ENCODE data around the gene PCDHGB5. TPM values are rescaled to one million over a fixed set of nuclear protein-coding genes. Genes with fewer than 3 reads are reported as not detected.
"Not testable (repeated sequence)": the region's sequence is repeated elsewhere in the genome, so short reads cannot be mapped to it uniquely, and the experiment has no call there.

Gene PCDHGB5
- total and polyA plus RNA-seq, 5 donors from 2014 or later, result 0.17 to 0.27 TPM; not detected in 3

DNA sequence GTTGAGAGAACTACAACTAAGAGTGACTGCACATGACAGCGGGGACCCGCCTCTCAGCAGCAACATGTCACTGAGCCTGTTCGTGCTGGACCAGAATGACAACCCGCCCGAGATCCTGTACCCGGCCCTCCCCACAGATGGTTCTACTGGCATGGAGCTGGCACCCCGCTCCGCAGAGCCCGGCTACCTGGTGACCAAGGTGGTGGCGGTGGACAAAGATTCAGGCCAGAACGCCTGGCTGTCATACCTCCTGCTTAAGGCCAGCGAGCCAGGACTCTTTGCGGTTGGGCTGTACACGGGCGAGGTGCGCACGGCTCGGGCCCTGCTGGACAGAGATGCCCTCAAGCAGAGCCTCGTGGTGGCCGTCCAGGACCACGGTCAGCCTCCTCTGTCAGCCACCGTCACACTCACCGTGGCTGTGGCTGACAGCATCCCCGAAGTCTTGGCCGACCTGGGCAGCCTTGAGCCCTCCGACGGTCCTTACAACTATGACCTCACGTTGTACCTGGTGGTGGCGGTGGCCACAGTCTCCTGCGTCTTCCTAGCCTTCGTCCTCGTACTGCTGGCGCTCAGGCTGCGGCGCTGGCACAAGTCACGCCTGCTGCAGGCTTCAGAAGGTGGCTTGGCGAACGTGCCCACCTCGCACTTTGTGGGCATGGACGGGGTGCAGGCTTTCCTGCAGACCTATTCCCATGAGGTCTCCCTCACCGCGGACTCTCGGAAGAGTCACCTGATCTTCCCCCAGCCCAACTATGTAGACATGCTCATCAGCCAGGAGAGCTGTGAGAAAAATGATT, 13.1 kb upstream of the PCDHGB5 start:
- Histone ChIP-seq H3K4me3 (ENCODE audit: low read depth, low read length) (no peak overlapping the region), H3K36me3 (ENCODE audit: control insufficient read depth, insufficient read depth, low read length) (no peaks in the 10 kb centered on the region), H3K27me3 (ENCODE audit: control insufficient read depth, insufficient read depth, low read length) (peaks cover 48% of the 10 kb centered on the region), H3K4me1 (ENCODE audit: control insufficient read depth, insufficient read depth, low read length, poor library complexity, severe bottlenecking) (no peaks in the 10 kb centered on the region), H3K27ac (ENCODE audit: insufficient read depth, low read length, poor library complexity, severe bottlenecking) (no peak overlapping the region), H3K9me3 (ENCODE audit: control insufficient read depth in 2 of 2, low read length in 2 of 2) (peaks cover 21 to 41% of the 10 kb centered on the region in 2 experiments)
- H3K36me3 Mint-ChIP-seq, result no peaks in the 10 kb centered on the region
- no peak overlapping the region for H3K4me3 Mint-ChIP-seq
- H3K27me3 Mint-ChIP-seq, result peaks cover 61% of the 10 kb centered on the region
- no peak overlapping the region for H3K27ac Mint-ChIP-seq
- DNase-seq (no peak), ATAC-seq (ENCODE audit: low read depth in 2 of 2) (no peak)
- peaks cover 0 to 50% (median 16%) of the 10 kb centered on the region in 7 donors for H3K9me3 Mint-ChIP-seq
- H3K4me1 Mint-ChIP-seq, result peaks cover 0 to 2% (median 0%) of the 10 kb centered on the region in 4 donors

- H3K4me1 Mint-ChIP-seq; H3K4me1 ChIP-seq (ENCODE audit: control insufficient read depth, insufficient read depth, low read length, poor library complexity, severe bottlenecking); H3K4me3 ChIP-seq (ENCODE audit: low read depth, low read length); H3K27ac ChIP-seq (ENCODE audit: insufficient read depth, low read length, poor library complexity, severe bottlenecking); H3K36me3 ChIP-seq (ENCODE audit: control insufficient read depth, insufficient read depth, low read length); H3K36me3 Mint-ChIP-seq; DNase-seq; H3K4me3 Mint-ChIP-seq: not testable (repeated sequence)
- H3K27me3 Mint-ChIP-seq, result peaks cover 65% of the 10 kb centered on the region
- peaks cover 20 to 48% of the 10 kb centered on the region in 2 experiments for H3K9me3 ChIP-seq (ENCODE audit: control insufficient read depth in 2 of 2, low read length in 2 of 2)
- peaks cover 0 to 59% (median 18%) of the 10 kb centered on the region in 7 donors for H3K9me3 Mint-ChIP-seq
- H3K27ac Mint-ChIP-seq, result peak within 1 kb of the TSS in 1 of 3 donors; percentile 49
- peaks cover 46% of the 10 kb centered on the region for H3K27me3 ChIP-seq (ENCODE audit: control insufficient read depth, insufficient read depth, low read length)
- ATAC-seq (ENCODE audit: low read depth in 2 of 2), result peak in 1 of 2 donors; percentile 34
Observed at GRCh38 chr5:141387557-141388311, 10.0 kb upstream of the PCDHGB5 start, which contains the start of gene PCDHGB4. Gene PCDHGB4, plus strand, starts transcription at chr5:141387698. Its CDS starts 187 bp downstream, at chr5:141387885.

DNA sequence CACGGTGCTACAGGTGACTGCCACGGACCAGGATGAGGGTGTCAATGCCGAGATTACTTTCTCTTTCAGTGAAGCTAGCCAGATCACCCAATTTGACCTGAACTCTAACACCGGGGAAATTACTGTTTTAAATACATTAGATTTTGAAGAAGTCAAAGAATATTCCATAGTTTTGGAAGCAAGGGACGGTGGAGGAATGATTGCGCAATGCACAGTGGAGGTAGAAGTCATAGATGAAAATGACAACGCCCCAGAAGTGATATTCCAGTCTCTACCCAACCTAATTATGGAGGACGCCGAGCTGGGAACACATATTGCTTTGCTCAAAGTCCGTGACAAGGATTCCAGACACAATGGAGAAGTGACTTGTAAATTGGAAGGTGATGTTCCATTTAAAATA, 9.1 kb upstream of the PCDHGB5 start:
- peaks cover 3% of the 10 kb centered on the region for H3K36me3 Mint-ChIP-seq
- H3K9me3 ChIP-seq (ENCODE audit: control insufficient read depth in 2 of 2, low read length in 2 of 2), result peaks cover 20 to 48% of the 10 kb centered on the region in 2 experiments
- H3K4me1 Mint-ChIP-seq, result peaks cover 0 to 3% (median 0%) of the 10 kb centered on the region in 4 donors
- H3K27me3 ChIP-seq (ENCODE audit: control insufficient read depth, insufficient read depth, low read length), result peaks cover 42% of the 10 kb centered on the region
- no peak overlapping the region for H3K4me3 ChIP-seq (ENCODE audit: low read depth, low read length)
- H3K27ac Mint-ChIP-seq, result peak overlapping the region in 1 of 3 donors; percentile 49
- ATAC-seq (ENCODE audit: low read depth in 2 of 2) (no peak), DNase-seq (no peak)
- H3K9me3 Mint-ChIP-seq, result peaks cover 0 to 60% (median 18%) of the 10 kb centered on the region in 7 donors
- peaks cover 61% of the 10 kb centered on the region for H3K27me3 Mint-ChIP-seq
- H3K4me1 ChIP-seq (ENCODE audit: control insufficient read depth, insufficient read depth, low read length, poor library complexity, severe bottlenecking), result no peaks in the 10 kb centered on the region
- no peaks in the 10 kb centered on the region for H3K36me3 ChIP-seq (ENCODE audit: control insufficient read depth, insufficient read depth, low read length)
- H3K27ac ChIP-seq (ENCODE audit: insufficient read depth, low read length, poor library complexity, severe bottlenecking), result no peak overlapping the region
- no peak overlapping the region for H3K4me3 Mint-ChIP-seq

DNA sequence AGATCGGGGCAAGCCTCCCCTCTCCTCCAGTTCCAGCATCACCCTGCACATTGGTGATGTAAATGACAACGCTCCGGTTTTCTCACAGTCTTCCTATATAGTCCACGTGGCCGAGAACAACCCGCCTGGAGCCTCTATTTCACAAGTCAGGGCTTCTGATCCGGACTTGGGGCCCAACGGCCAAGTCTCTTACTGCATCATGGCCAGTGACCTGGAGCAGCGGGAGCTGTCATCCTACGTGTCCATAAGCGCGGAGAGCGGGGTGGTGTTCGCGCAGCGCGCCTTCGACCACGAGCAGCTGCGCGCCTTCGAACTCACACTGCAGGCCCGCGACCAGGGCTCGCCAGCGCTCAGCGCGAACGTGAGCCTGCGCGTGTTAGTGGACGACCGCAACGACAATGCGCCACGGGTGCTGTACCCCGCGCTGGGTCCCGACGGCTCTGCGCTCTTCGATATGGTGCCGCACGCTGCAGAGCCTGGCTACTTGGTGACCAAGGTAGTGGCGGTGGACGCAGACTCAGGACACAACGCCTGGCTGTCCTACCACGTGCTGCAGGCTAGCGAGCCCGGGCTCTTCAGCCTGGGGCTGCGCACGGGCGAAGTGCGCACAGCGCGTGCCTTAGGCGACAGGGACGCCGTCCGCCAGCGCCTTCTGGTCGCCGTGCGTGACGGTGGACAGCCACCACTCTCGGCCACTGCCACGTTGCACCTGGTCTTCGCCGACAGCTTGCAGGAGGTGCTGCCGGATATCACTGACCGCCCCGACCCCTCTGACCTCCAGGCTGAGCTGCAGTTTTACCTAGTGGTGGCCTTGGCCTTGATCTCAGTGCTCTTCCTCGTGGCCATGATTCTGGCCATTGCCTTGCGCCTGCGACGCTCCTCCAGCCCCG, 8.3 kb upstream of the PCDHGB5 start:
- H3K4me1 Mint-ChIP-seq, result peaks cover 0 to 3% (median 0%) of the 10 kb centered on the region in 4 donors
- ATAC-seq (ENCODE audit: low read depth in 2 of 2) (no peak), DNase-seq (no peak)
- Histone ChIP-seq H3K4me1 (ENCODE audit: control insufficient read depth, insufficient read depth, low read length, poor library complexity, severe bottlenecking) (no peaks in the 10 kb centered on the region), H3K4me3 (ENCODE audit: low read depth, low read length) (no peak overlapping the region), H3K27me3 (ENCODE audit: control insufficient read depth, insufficient read depth, low read length) (peaks cover 41% of the 10 kb centered on the region), H3K9me3 (ENCODE audit: control insufficient read depth in 2 of 2, low read length in 2 of 2) (peaks cover 21 to 54% of the 10 kb centered on the region in 2 experiments), H3K27ac (ENCODE audit: insufficient read depth, low read length, poor library complexity, severe bottlenecking) (no peak overlapping the region), H3K36me3 (ENCODE audit: control insufficient read depth, insufficient read depth, low read length) (no peaks in the 10 kb centered on the region)
- peaks cover 58% of the 10 kb centered on the region for H3K27me3 Mint-ChIP-seq
- H3K36me3 Mint-ChIP-seq, result peaks cover 3% of the 10 kb centered on the region
- H3K9me3 Mint-ChIP-seq, result peaks cover 0 to 60% (median 18%) of the 10 kb centered on the region in 7 donors
- H3K27ac Mint-ChIP-seq, result no peak overlapping the region
- peak overlapping the region in 1 of 4 donors; percentile 77 for H3K4me3 Mint-ChIP-seq

- no peak for DNase-seq
- H3K27ac ChIP-seq (ENCODE audit: insufficient read depth, low read length, poor library complexity, severe bottlenecking), result no peak within 1 kb of the TSS
- H3K36me3 Mint-ChIP-seq, result peaks cover 3% of the 10 kb centered on the region
- peaks cover 24 to 37% of the 10 kb centered on the region in 2 experiments for H3K9me3 ChIP-seq (ENCODE audit: control insufficient read depth in 2 of 2, low read length in 2 of 2)
- no peak for ATAC-seq (ENCODE audit: low read depth in 2 of 2)
- no peak within 1 kb of the TSS for H3K4me3 ChIP-seq (ENCODE audit: low read depth, low read length)
- H3K27me3 Mint-ChIP-seq, result peaks cover 46% of the 10 kb centered on the region
- H3K27ac Mint-ChIP-seq, result no peak within 1 kb of the TSS
- H3K27me3 ChIP-seq (ENCODE audit: control insufficient read depth, insufficient read depth, low read length), result peaks cover 26% of the 10 kb centered on the region
- H3K36me3 ChIP-seq (ENCODE audit: control insufficient read depth, insufficient read depth, low read length), result no peaks in the 10 kb centered on the region
- H3K4me1 Mint-ChIP-seq, result peaks cover 0 to 3% (median 0%) of the 10 kb centered on the region in 4 donors
- H3K4me3 Mint-ChIP-seq, result peak within 1 kb of the TSS in 1 of 4 donors; percentile 1
- no peaks in the 10 kb centered on the region for H3K4me1 ChIP-seq (ENCODE audit: control insufficient read depth, insufficient read depth, low read length, poor library complexity, severe bottlenecking)
- peaks cover 0 to 57% (median 11%) of the 10 kb centered on the region in 7 donors for H3K9me3 Mint-ChIP-seq
Observed at GRCh38 chr5:141392429-141393198, 5.1 kb upstream of the PCDHGB5 start, which contains the start of gene PCDHGA8. Gene PCDHGA8, plus strand, starts transcription at chr5:141392633. Its CDS starts 181 bp downstream, at chr5:141392814.

- H3K4me1 Mint-ChIP-seq, result peaks cover 0 to 3% (median 0%) of the 10 kb centered on the region in 4 donors
- ATAC-seq (ENCODE audit: low read depth in 2 of 2) (no peak), DNase-seq (no peak)
- H3K27ac Mint-ChIP-seq, result no peak overlapping the region
- no peaks in the 10 kb centered on the region for H3K4me1 ChIP-seq (ENCODE audit: control insufficient read depth, insufficient read depth, low read length, poor library complexity, severe bottlenecking)
- H3K27me3 Mint-ChIP-seq, result peaks cover 49% of the 10 kb centered on the region
- no peak overlapping the region for H3K27ac ChIP-seq (ENCODE audit: insufficient read depth, low read length, poor library complexity, severe bottlenecking)
- no peak overlapping the region for H3K4me3 Mint-ChIP-seq
- peaks cover 24% of the 10 kb centered on the region for H3K27me3 ChIP-seq (ENCODE audit: control insufficient read depth, insufficient read depth, low read length)
- no peak overlapping the region for H3K4me3 ChIP-seq (ENCODE audit: low read depth, low read length)
- peaks cover 3% of the 10 kb centered on the region for H3K36me3 Mint-ChIP-seq
- H3K9me3 ChIP-seq (ENCODE audit: control insufficient read depth in 2 of 2, low read length in 2 of 2), result peaks cover 23 to 37% of the 10 kb centered on the region in 2 experiments
- H3K36me3 ChIP-seq (ENCODE audit: control insufficient read depth, insufficient read depth, low read length), result no peaks in the 10 kb centered on the region
- peaks cover 0 to 56% (median 11%) of the 10 kb centered on the region in 7 donors for H3K9me3 Mint-ChIP-seq
Observed at GRCh38 chr5:141393267-141393666, 4.5 kb upstream of the PCDHGB5 start.
